Right cardiac atrium (tissue), 5 donors: ENCODE measurements around the gene PRAMEF1. TPM values are rescaled to one million over a fixed set of nuclear protein-coding genes. Genes with fewer than 3 reads are reported as not detected.
"Not testable (repeated sequence)": the region's sequence is repeated elsewhere in the genome, so short reads cannot be mapped to it uniquely, and the experiment has no call there.

Experiments used
- ATAC-seq, 2 donors: fragments of 200-7000 bp; cut with Tn5 transposase; one replicate each; pipeline versions ENCODE4 v1.8.0 to v1.9.1; 2020; ENCODE audit warnings: moderate library complexity in 2 of 2, mild to moderate bottlenecking in 1 of 2
- DNase-seq, 3 donors: peaks; one replicate each; pipeline ENCODE4 v3.0.0-alpha.2; 2020
- H3K27ac ChIP-seq: one replicate; pipeline ENCODE4 v1.5.1; 2013; ENCODE audit warnings: mild to moderate bottlenecking, low read length, control low read depth, moderate library complexity
- H3K27me3 ChIP-seq: one replicate; pipeline ENCODE4 v1.6.1; 2013; ENCODE audit not compliant: control insufficient read depth, insufficient read depth
- H3K4me1 ChIP-seq: one replicate; pipeline ENCODE4 v1.6.1; 2013; ENCODE audit warnings: low read length; ENCODE audit not compliant: control insufficient read depth, insufficient read depth
- H3K4me3 ChIP-seq: one replicate; pipeline ENCODE4 v1.5.1; 2013; ENCODE audit warnings: low read length, control low read depth
- H3K9me3 ChIP-seq: one replicate; pipeline ENCODE4 v1.6.1; 2013; ENCODE audit warnings: low read length; ENCODE audit not compliant: control insufficient read depth
- WGBS: extraction: QIAGEN DNeasy Blood & Tissue Kit; methylation state at CpG from one replicate; pipeline ENCODE4 v1.1.7; 2013; 5-methylcytosine and 5-hydroxymethylcytosine counted together
- intact Hi-C, 4 donors: fragments of 100-400 bp; cut with DNase I; formaldehyde crosslinking; loops; one replicate each; pipeline versions ENCODE4 v1.11.0 to v1.14.0; 2022 to 2023
- long read RNA-seq, 4 donors: library from polyadenylated mRNA; unstranded; transcript quantifications; one replicate each; pipeline ENCODE4 v2.0.0, GENCODE V29; 2020 to 2021
- polyA plus RNA-seq: library from polyadenylated mRNA; stranded (reverse); fragments of 200-250 nt; gene quantifications from one replicate; pipeline ENCODE4 v1.2.3, GENCODE V29; 2013
- total RNA-seq, 4 donors: library from RNA; stranded (reverse); fragmentation: NEBNext Ultra II Directional; extraction: Animal tissue kit (Norgen Biotek cat#: 25700); gene quantifications; one replicate each; pipeline ENCODE4 v1.2.1, GENCODE V29; 2021
- donor health status: healthy with polysubstance abuse.
- donor health status: DM: no; HTN: yes; CAD: no.
- donor health status: DM: no; HTN: no; CAD: no.
- donor health status: DM: no; HTN: yes; CAD: no; lungs with severe emphysema.
- donor health status: DM: yes; HTN: yes; CAD: no.

Gene PRAMEF1, protein sequence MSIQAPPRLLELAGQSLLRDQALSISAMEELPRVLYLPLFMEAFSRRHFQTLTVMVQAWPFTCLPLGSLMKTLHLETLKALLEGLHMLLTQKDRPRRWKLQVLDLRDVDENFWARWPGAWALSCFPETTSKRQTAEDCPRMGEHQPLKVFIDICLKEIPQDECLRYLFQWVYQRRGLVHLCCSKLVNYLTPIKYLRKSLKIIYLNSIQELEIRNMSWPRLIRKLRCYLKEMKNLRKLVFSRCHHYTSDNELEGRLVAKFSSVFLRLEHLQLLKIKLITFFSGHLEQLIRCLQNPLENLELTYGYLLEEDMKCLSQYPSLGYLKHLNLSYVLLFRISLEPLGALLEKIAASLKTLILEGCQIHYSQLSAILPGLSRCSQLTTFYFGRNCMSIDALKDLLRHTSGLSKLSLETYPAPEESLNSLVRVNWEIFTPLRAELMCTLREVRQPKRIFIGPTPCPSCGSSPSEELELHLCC
- total RNA-seq: not detected
- not detected for polyA plus RNA-seq
- long read RNA-seq, donor 1: 0 reads
- long read RNA-seq, donor 2: 0 reads
- long read RNA-seq, donor 3: 0 reads
- long read RNA-seq, donor 4: 0 reads

DNA sequence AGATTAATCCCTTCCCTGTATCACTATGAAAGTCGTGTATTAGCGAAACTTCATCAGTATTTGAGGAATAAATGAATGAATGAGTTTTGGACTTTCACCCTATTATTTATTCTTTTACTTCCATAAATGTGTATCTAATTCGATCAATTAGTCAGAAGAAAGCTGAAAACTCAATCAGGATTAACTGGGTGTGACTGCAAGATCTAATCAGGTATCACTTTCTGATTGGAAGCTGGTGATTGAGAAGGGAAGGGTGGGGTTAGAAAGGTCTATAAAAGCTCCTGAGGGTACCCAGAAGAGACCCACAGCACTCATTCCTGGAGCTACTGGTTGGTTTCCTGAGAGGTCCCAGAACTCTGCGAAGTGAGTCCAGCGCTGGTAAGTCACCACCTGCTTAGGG, at the start of gene PRAMEF1:
Gene PRAMEF1 (plus strand): TSS at position 301 of the 400 bp plus-strand sequence. CDS start 1,831 bp downstream, outside the sequence.
- H3K4me3 ChIP-seq, intact Hi-C loops, ATAC-seq, H3K9me3 ChIP-seq, H3K27ac ChIP-seq, H3K4me1 ChIP-seq, DNase-seq, H3K27me3 ChIP-seq: not testable (repeated sequence)
- 71% methylated on average over 5 of the region's 5 CpGs for WGBS

DNA sequence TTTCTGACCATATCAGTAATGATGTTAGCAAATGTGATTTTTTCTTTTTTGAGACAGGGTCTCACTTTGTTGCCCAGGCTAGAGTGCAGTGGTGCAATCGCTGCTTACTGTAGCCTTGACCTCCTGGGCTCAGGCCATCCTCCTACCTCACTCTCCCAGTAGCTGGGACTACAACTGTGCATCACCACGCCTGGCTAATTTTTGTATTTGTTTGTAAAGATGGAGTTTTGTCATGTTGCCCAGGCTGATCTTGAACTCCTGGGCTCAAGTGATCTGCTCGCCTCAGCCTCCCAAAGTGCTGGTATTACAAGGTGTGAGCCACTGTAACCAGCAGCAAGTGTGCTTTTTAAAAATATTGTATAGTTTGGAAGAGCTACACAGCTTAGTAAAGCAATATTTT, 49.3 kb upstream of the PRAMEF1 start:
- no peak for DNase-seq
- Histone ChIP-seq H3K4me1 (no peaks in the 10 kb centered on the region), H3K27me3 (no peaks in the 10 kb centered on the region), H3K9me3 (no peaks in the 10 kb centered on the region), H3K4me3 (no peak overlapping the region), H3K27ac (no peak overlapping the region)
- WGBS: 72% methylated on average over 3 of the region's 3 CpGs
- ATAC-seq: no peak
- intact Hi-C loops: no loop called here

DNA sequence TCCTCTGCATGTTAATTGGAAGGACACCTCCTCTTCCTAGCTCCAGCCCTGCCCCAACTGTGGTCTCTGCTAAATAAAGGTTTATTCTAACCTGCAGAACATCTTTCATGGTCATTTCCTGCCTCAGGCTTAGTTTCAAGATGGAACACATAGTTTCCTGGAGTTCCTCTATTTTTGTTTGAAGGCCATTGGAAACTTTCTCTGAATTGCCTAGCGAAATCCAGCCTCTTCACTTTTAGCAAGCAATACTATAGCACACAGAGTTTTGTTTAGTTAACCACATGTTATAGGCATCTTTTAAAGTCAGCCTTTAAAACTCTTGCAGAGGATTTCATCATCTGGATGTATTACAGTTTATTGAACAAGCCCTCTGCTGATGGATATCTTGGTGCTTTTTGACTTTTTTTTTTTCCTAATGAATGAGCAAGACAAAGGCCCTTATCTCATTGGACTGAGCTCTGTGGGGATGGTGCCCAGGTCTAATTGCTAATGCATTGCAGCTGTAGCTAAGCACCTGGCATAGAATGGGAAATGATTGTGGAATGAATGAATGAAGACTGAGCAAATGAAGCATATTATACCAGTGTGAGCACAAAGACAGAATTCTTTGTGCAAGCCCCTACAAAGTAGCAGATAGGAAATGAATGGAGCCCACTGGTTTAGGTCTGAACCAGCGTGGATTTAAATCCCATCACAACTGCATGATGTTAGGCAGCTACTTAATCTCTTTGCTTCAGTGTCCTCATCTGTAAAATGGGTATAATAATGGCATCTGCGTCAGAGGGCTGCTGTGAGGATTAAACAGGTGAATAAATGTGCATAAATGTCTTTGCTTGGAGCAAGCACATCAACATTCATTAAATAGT, 45.8 kb upstream of the PRAMEF1 start:
- intact Hi-C loops: no loop called here
- no peak overlapping the region for H3K4me3 ChIP-seq
- ATAC-seq: no peak
- no peaks in the 10 kb centered on the region for H3K4me1 ChIP-seq
- DNase-seq: no peak
- H3K9me3 ChIP-seq: peaks cover 5% of the 10 kb centered on the region
- H3K27ac ChIP-seq: no peak overlapping the region
- no peaks in the 10 kb centered on the region for H3K27me3 ChIP-seq
- WGBS: 67% methylated on average over 3 of the region's 3 CpGs

DNA sequence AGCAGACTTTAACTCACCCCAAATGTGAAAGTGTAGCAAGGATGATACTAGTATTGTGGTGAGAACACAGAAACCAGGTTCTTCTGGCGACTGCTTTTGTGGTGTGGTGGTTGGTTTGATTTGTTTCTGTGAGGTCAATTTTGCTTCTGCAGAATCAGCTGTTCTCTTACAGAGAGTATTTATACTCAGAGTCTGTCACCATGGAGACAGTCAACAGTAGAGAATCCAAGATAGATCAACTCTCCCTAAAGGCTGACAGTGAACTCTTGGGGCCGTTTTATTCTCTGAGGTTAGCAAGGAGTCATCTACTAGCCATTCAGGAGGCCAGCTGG, 45.2 kb upstream of the PRAMEF1 start, which contains the start of gene CFAP107:
Gene CFAP107 (plus strand): TSS at position 209 of the 332 bp plus-strand sequence. CDS start 231 bp downstream, outside the sequence.
- intact Hi-C loops: no loop called here
- WGBS: 33% methylated on average over 2 of the region's 2 CpGs
- H3K9me3 ChIP-seq: peaks cover 5% of the 10 kb centered on the region
- H3K27ac ChIP-seq: no peak within 1 kb of the TSS
- H3K27me3 ChIP-seq: no peaks in the 10 kb centered on the region
- no peaks in the 10 kb centered on the region for H3K4me1 ChIP-seq
- ATAC-seq: no peak
- no peak within 1 kb of the TSS for H3K4me3 ChIP-seq
- no peak for DNase-seq

DNA sequence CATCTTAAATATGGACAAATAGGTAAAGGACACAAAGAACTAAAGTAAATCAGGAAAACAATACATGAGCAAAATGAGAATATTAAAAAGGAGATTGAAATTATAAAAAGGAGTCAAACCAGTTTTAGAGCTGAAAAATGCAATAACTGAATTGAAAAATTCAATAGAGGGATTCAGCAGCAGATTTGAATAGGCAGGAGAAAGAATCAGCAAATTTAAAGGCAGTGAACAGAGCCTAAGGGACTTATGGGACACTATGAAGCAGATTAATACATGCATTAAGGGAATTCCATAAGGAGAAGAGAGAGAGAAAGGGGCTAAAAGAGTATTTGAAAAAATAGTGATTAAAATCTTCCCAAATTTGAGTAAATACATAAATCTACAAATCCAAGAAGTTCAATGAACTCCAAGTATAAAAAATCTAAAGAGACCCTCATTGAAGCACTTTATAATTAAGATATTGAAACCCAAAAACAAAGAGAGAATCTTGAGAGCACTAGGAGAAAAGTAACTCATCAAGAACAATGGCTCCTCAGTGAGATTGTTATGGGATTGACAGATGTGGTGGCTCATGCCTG, 42.3 kb upstream of the PRAMEF1 start:
- intact Hi-C loops: no loop called here
- DNase-seq (no peak), ATAC-seq (no peak)
- H3K9me3 ChIP-seq: peaks cover 5% of the 10 kb centered on the region
- H3K4me1 ChIP-seq: no peaks in the 10 kb centered on the region
- no peak overlapping the region for H3K4me3 ChIP-seq
- no peak overlapping the region for H3K27ac ChIP-seq
- H3K27me3 ChIP-seq: no peaks in the 10 kb centered on the region

DNA sequence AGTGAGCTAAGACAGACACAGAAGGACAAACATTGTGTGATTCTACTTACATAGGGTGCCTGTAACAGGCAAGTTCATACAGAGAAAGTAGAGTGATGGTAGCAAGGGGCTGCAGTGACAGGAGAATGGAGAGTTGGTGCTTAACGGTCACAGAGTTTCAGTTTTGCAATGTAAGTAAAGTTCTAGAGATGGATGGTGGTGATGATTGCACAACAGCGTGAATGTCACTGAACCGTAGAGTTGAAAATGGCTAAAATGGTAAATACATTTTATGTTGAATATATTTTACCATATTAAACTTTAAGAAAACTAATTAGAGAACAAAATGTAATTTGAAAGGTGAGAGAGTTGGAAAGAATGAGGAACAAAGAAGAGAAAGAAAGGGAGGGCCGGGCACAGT, 36.5 kb upstream of the PRAMEF1 start:
- no peaks in the 10 kb centered on the region for H3K9me3 ChIP-seq
- H3K4me3 ChIP-seq: no peak overlapping the region
- no peak overlapping the region for H3K27ac ChIP-seq
- no peaks in the 10 kb centered on the region for H3K27me3 ChIP-seq
- ATAC-seq (no peak), DNase-seq (no peak)
- 86% methylated on average over 4 of the region's 4 CpGs for WGBS
- intact Hi-C loops: no loop called here
- H3K4me1 ChIP-seq: no peaks in the 10 kb centered on the region

DNA sequence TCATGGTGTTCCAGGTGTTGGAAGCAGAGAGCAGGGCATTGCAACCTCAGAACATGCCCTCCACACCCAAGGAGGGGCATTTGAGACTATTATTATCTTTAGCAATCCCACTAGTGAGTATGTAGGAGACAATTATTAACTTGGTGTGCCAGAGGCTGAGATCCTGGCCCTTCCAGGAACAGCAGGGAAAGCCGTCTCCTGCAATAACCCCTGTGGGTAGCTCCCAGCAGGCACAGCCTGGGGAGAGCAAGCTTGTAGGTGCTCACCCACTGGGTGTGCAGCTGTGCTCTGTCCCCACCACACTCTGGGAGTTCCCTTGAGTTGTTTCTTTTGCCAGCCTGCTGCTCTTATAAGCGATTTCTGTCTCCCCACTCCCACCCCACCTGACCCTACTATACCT, 34.9 kb upstream of the PRAMEF1 start:
- ATAC-seq (no peak), DNase-seq (no peak)
- 50% methylated on average over 2 of the region's 2 CpGs for WGBS
- Histone ChIP-seq H3K4me3 (no peak overlapping the region), H3K4me1 (no peaks in the 10 kb centered on the region), H3K9me3 (no peaks in the 10 kb centered on the region), H3K27me3 (no peaks in the 10 kb centered on the region), H3K27ac (no peak overlapping the region)
- intact Hi-C loops: no loop called here

DNA sequence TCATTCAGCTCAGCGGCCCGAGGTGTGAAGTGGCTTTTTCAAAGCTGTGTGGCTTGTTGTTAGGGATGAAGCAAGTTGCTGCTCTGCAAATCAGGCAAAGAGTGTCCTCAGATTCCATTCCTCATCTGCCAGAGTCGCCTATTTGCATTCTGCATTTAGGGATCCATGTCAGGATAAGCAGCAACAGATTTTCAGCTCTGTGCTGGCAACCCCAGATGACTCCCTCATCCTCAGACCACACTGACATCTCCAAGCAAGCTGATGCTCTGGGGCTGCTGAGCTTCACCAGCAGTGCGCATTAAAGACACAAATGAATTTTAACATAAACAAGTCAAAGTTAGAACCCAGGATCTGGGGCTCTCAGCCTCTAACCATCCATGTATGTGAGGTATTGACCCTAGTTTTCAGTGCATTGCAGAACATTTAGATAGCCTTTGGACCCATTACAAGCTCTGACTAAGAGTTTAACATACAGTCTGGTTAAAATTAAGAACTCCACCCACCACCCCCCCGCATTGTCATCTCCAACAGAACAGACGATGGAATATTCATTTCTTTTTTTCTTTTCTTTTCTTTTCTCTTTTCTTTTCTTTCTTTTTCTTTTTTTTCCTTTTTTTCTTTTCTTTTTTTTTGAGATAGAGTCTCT, 34.3 kb upstream of the PRAMEF1 start:
- no peaks in the 10 kb centered on the region for H3K4me1 ChIP-seq
- ATAC-seq (no peak), DNase-seq (no peak)
- no peaks in the 10 kb centered on the region for H3K9me3 ChIP-seq
- WGBS: 68% methylated on average over 6 of the region's 6 CpGs
- H3K27ac ChIP-seq: no peak overlapping the region
- intact Hi-C loops: no loop called here
- H3K4me3 ChIP-seq: no peak overlapping the region
- no peaks in the 10 kb centered on the region for H3K27me3 ChIP-seq

DNA sequence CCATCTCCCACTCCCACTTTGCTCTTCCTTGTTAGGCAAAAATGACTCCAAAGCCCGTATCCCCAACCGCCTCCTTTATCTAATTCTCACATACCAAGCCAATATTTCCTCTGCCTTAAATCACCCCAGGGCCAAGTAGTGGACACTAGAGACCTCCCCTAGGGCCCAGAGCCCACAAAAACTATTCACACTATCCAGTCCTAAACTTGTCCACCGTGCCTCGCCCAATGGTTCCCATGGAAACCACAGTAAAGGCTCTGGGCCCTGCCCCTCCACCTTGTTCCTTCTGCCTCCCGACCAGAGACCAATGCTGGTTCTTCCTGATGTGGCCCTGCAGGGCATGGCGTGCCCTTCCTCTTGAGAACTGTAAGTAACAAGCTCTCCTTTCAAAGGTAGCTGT, 33.4 kb upstream of the PRAMEF1 start:
- no peak for DNase-seq
- no peaks in the 10 kb centered on the region for H3K4me1 ChIP-seq
- no peaks in the 10 kb centered on the region for H3K9me3 ChIP-seq
- no peak for ATAC-seq
- no peaks in the 10 kb centered on the region for H3K27me3 ChIP-seq
- WGBS: 56% methylated on average over 6 of the region's 6 CpGs
- intact Hi-C loops: no loop called here
- H3K4me3 ChIP-seq: no peak overlapping the region
- no peak overlapping the region for H3K27ac ChIP-seq

DNA sequence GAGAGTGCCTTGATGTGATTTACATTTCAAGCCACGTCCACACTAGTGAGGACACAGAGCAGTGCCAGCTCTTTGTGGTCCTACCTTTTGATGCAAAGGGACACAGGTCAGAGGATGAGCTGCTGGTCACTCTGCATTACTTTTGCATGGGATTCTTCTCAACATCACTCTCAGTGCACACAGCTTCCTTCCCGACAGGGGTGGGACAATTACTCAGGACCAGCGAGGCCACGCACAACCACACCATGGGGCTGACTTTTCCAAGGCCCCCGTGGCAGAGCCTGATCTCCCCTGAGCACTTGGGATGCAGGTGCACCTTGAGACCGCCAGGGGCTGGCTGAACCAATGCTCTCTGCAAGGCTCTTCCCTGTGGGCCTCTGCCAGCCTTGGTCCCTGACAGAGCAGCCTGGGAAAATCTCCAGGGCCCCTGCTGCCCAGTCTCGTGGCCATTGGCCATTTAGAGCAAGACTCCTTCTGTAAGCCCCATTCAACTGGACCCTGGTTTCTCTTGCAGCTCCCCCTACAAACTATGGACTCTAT, 30.9 kb upstream of the PRAMEF1 start:
- H3K27ac ChIP-seq: no peak overlapping the region
- H3K27me3 ChIP-seq: no peaks in the 10 kb centered on the region
- H3K4me1 ChIP-seq: no peaks in the 10 kb centered on the region
- intact Hi-C loops: no loop called here
- DNase-seq (no peak), ATAC-seq (no peak)
- WGBS: 65% methylated on average over 7 of the region's 7 CpGs
- H3K9me3 ChIP-seq: no peaks in the 10 kb centered on the region
- H3K4me3 ChIP-seq: no peak overlapping the region
